Left renal cortex interstitium (tissue), 4 donors: ENCODE data around the gene ALG13. TPM values are rescaled to one million over a fixed set of nuclear protein-coding genes. Genes with fewer than 3 reads are reported as not detected.
"Not testable (repeated sequence)": the region's sequence is repeated elsewhere in the genome, so short reads cannot be mapped to it uniquely, and the experiment has no call there.

Experiments
- DNase-seq, 4 donors: peaks; one replicate each; pipeline ENCODE4 v3.0.0-alpha.2; 2013; ENCODE audit warnings: low read depth in 4 of 4, low spot score in 2 of 4, missing footprints in 1 of 4
- polyA plus RNA-seq, 4 donors: library from polyadenylated mRNA; unstranded; fragments of 120-200 nt; gene quantifications; one replicate each; pipeline ENCODE4 v1.2.1, GENCODE V29; 2013; ENCODE audit not compliant: insufficient read length in 4 of 4

Gene ALG13
- polyA plus RNA-seq = 10 to 100 TPM; 43.6 to 74.8 (median 50.4) TPM

GRCh38 chrX:111680988-111681779 is at the start of gene ALG13:
TSS of gene ALG13 (plus strand) at chrX:111681170. CDS start at chrX:111681219, 49 bp downstream.
- DNase-seq = peak; percentile 45 to 73 (median 68)

GRCh38 chrX:111634823-111635729 is 45.9 kb upstream of the ALG13 start:
- DNase-seq = no peak

GRCh38 chrX:111641969-111642368 is 39.0 kb upstream of the ALG13 start:
- no peak for DNase-seq

GRCh38 chrX:111645165-111645564 is 35.8 kb upstream of the ALG13 start:
- not testable (repeated sequence) for DNase-seq

GRCh38 chrX:111645607-111646006 is 35.4 kb upstream of the ALG13 start:
- DNase-seq = no peak

- no peak for DNase-seq
These were observed 34.5 kb upstream of the ALG13 start for GRCh38 chrX:111646515-111646914.

DNA sequence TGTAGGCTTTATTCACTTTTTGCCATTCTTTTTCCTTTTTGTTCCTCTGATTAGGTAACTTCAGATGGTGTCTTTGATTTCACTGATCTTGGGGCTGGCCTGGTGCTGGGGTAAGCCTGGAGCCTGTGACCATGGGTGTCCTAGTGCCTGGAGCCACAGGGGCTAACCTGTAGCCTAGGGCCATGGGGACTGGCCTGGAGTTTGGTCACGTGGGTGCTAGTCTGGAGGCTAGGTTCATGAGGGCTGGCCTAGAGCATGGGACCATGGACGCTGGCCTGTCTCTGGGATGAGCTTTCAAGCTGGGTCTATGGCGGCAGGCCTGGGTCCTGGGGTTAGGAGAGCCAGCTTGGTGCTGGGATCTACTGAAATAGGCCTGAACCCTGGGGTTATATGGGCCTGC is 32.2 kb upstream of the ALG13 start:
- DNase-seq = no peak

GRCh38 chrX:111649638-111650037 is 31.3 kb upstream of the ALG13 start:
- DNase-seq = no peak

GRCh38 chrX:111650845-111651244 is 30.1 kb upstream of the ALG13 start:
- no peak for DNase-seq

DNA sequence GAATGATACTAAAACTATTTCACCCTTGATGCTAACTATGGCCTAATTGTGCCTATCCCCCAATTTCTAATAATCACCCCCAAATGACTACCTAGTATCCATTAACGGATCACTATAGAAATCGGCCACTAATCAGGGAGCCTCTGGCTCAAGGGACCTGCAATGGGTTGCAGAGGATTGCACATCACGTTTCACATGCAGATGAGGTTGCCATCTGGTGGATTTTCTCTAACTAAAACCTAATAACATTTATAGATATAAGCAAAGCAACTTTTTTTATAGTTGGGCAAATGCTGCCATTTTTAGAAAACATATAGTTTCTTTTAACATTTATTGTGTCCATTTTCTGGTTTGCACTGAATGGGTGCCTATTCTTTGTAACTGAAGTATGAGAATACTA is 28.3 kb upstream of the ALG13 start:
- DNase-seq = no peak

DNA sequence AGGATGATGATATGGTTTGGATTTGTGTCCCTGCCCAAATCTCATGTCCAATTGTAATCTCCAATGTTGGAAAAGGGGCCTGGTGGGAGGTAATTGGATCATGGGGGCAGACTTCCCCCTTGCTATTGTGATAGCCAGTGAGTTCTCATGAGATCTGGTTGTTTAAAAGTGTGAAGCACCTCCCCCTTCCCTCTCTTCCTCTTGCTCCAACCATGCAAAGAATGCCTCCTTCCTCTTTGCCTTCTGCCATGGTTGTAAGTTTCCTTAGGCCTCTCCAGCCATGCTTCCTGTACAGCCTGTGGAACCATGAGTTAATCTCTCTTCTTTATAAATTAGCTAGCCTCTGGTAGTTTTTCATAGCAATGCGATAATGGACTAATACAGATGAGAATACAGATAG is 19.7 kb upstream of the ALG13 start:
- DNase-seq = no peak

DNA sequence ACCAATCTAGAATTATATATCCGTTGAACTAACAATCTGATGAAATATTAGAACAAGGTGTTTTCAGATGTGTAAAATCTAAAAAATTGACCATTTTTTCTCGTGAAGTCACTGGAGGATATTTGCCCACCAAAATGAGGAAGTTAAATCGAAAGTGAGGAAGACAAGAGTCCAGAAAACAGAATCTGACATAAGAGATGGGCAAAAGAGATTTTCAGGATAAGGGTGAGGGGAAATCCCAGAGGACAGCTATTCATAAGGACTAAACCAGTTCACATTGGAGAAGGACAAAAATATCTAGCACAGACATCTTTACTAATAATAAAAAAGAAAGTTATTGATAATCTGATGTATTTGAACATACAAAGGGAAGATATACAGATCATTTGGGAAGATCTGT is 18.7 kb upstream of the ALG13 start:
- DNase-seq = no peak

GRCh38 chrX:111671668-111672067 is 9.3 kb upstream of the ALG13 start:
- DNase-seq = no peak

- no peak for DNase-seq
These were observed 6.3 kb downstream of the ALG13 start for GRCh38 chrX:111687305-111687704.

- DNase-seq = no peak
These were observed 14.4 kb downstream of the ALG13 start for GRCh38 chrX:111695297-111695880.

DNA sequence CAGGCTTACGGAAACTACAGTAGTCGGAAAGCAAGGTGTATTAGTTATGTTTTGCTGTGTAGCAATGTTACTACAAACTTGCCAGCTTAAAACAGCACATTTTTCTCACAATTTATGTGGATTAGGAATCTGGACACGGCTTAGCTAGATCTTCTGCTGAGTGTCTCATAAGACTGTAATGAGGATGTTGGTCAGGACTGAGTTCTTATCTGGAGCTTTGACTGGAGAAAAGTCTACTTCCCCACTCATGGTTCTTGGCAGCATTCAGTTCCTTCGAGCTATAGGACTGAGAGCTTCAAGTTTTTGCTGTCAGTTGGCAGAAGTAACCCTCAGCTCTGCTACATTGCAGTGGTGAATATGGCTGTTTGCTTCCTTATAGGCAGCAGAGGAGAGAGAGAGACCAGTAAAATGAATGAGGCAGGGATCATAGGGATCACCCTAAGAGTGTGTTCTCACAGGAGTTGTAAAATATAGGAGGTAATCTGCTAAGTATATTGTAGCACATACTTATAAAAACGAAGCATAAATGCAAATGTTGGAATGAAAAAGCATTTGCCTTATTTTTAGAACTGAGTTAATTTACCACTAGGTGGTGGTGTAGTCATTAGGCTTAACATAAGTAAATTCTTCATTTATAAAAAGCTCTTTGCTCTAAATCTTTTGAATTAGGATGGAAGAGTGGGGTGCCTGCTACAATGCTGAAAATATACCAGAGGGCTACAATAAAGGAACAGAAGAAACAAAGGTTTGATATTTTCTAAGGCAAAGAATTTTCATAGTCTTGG is 38.6 kb downstream of the ALG13 start:
- no peak for DNase-seq

GRCh38 chrX:111728096-111728495 is 47.1 kb downstream of the ALG13 start:
- no peak for DNase-seq

- no peak for DNase-seq
These were observed 50.4 kb downstream of the ALG13 start for GRCh38 chrX:111731351-111731750.

DNA sequence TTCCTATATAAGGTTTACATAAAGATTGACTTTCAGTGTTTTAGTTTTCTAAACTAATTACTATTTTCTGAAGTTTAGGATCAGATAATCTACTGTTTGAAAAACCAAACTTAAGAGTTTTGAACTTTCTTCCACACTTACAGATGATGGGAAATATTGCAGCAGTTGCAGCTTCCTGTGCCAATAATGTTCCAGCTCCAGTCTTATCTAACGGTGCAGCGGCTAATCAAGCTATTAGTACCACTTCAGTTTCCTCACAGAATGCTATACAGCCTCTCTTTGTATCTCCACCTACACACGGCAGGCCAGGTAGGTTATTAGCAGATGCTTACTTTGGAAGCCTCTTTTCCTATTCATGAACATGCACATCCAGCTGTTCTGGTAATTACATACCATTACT is 55.6 kb downstream of the ALG13 start:
- DNase-seq = no peak

GRCh38 chrX:111742018-111742417 is 61.0 kb downstream of the ALG13 start:
- DNase-seq = no peak
